ENCODE data around the gene KATNAL2. TPM values are rescaled to one million over a fixed set of nuclear protein-coding genes. Genes with fewer than 3 reads are reported as not detected.
A peak's percentile ranks its signal among the peaks of the same experiment; 100 is the strongest.
"Not testable (repeated sequence)": the region's sequence is repeated elsewhere in the genome, so short reads cannot be mapped to it uniquely, and the experiment has no call there.

Gene KATNAL2
- total RNA-seq, 1 donor from 2014 or later, result 6.3 TPM

- DNase-seq, result no peak
Measured at GRCh38 chr18:46939337-46939963, 22.0 kb downstream of the KATNAL2 start.

- no peak for DNase-seq
Measured at GRCh38 chr18:46939998-46940571, 22.7 kb downstream of the KATNAL2 start.

GRCh38 chr18:46942646-46943045 is 25.2 kb downstream of the KATNAL2 start:
- no peak for DNase-seq

- peak; percentile 73 for DNase-seq
Measured at GRCh38 chr18:46946656-46947282, 29.4 kb downstream of the KATNAL2 start.

- no peak for DNase-seq
Measured at GRCh38 chr18:46950064-46950656, 32.8 kb downstream of the KATNAL2 start.

GRCh38 chr18:46953195-46953594 is 35.8 kb downstream of the KATNAL2 start:
- no peak for DNase-seq

- no peak for DNase-seq
Measured at GRCh38 chr18:46958209-46958608, 40.8 kb downstream of the KATNAL2 start.

GRCh38 chr18:46963656-46964578 is 46.5 kb downstream of the KATNAL2 start:
- not testable (repeated sequence) for DNase-seq

- not testable (repeated sequence) for DNase-seq
Measured at GRCh38 chr18:46964579-46965293, 47.3 kb downstream of the KATNAL2 start.

- not testable (repeated sequence) for DNase-seq
Measured at GRCh38 chr18:46966266-46966665, 48.9 kb downstream of the KATNAL2 start.

GRCh38 chr18:46969551-46969950 is 52.1 kb downstream of the KATNAL2 start:
- DNase-seq, result not testable (repeated sequence)

GRCh38 chr18:47019870-47020269 is 102.5 kb downstream of the KATNAL2 start:
- not testable (repeated sequence) for DNase-seq

GRCh38 chr18:47020757-47021156 is 103.4 kb downstream of the KATNAL2 start:
- DNase-seq, result not testable (repeated sequence)

GRCh38 chr18:47022821-47023220 is 105.4 kb downstream of the KATNAL2 start:
- not testable (repeated sequence) for DNase-seq

- not testable (repeated sequence) for DNase-seq
Measured at GRCh38 chr18:47023769-47024465, 106.5 kb downstream of the KATNAL2 start.

- not testable (repeated sequence) for DNase-seq
Measured at GRCh38 chr18:47025557-47026174, 108.3 kb downstream of the KATNAL2 start.

GRCh38 chr18:47028738-47029137 is 111.3 kb downstream of the KATNAL2 start:
- DNase-seq, result not testable (repeated sequence)

- DNase-seq, result not testable (repeated sequence)
Measured at GRCh38 chr18:47029684-47030353, 112.4 kb downstream of the KATNAL2 start.

GRCh38 chr18:47030887-47031286 is 113.5 kb downstream of the KATNAL2 start:
- not testable (repeated sequence) for DNase-seq

- DNase-seq, result no peak
Measured at GRCh38 chr18:47032945-47033344, 115.5 kb downstream of the KATNAL2 start.

Data from skin of body (tissue), 2 donors.